DMS153 (cell line): ENCODE measurements around the gene SHKBP1.
"Not testable (repeated sequence)": the region's sequence is repeated elsewhere in the genome, so short reads cannot be mapped to it uniquely, and the experiment has no call there.

Experiments
- DNase-seq: peaks from one replicate; lab custom pipeline; 2025; lab: John Stamatoyannopoulos, UW

The SHKBP1 gene

GRCh38 chr19:40614622-40615411 is 38.1 kb downstream of the SHKBP1 start:
- peak; percentile 72 for DNase-seq

- no peak for DNase-seq
These were observed 39.5 kb downstream of the SHKBP1 start for GRCh38 chr19:40616178-40616577.

- no peak for DNase-seq
These were observed 40.3 kb downstream of the SHKBP1 start for GRCh38 chr19:40616941-40617340.

GRCh38 chr19:40617961-40618360 is 41.3 kb downstream of the SHKBP1 start:
- no peak for DNase-seq

GRCh38 chr19:40619333-40620160 is 42.9 kb downstream of the SHKBP1 start:
- no peak for DNase-seq

GRCh38 chr19:40620161-40620485 is 43.5 kb downstream of the SHKBP1 start:
- DNase-seq: no peak

- no peak for DNase-seq
These were observed 44.6 kb downstream of the SHKBP1 start for GRCh38 chr19:40621283-40621682.

- DNase-seq: no peak
These were observed 45.5 kb downstream of the SHKBP1 start for GRCh38 chr19:40621966-40622772.

GRCh38 chr19:40622773-40623075 is 46.1 kb downstream of the SHKBP1 start:
- DNase-seq: no peak

- peak; percentile 88 for DNase-seq
These were observed 47.0 kb downstream of the SHKBP1 start for GRCh38 chr19:40623403-40624251.

GRCh38 chr19:40624369-40625153 is 47.9 kb downstream of the SHKBP1 start:
- not testable (repeated sequence) for DNase-seq

GRCh38 chr19:40625406-40626120 is 48.9 kb downstream of the SHKBP1 start:
- no peak for DNase-seq

GRCh38 chr19:40626918-40627317 is 50.2 kb downstream of the SHKBP1 start:
- DNase-seq: no peak

- no peak for DNase-seq
These were observed 51.0 kb downstream of the SHKBP1 start for GRCh38 chr19:40627486-40628279.

- DNase-seq: no peak
These were observed 52.7 kb downstream of the SHKBP1 start for GRCh38 chr19:40629346-40629745.

- DNase-seq: no peak
These were observed 54.0 kb downstream of the SHKBP1 start for GRCh38 chr19:40630571-40631160.

GRCh38 chr19:40632311-40633036 is 55.8 kb downstream of the SHKBP1 start:
- no peak for DNase-seq

- DNase-seq: no peak
These were observed 56.5 kb downstream of the SHKBP1 start for GRCh38 chr19:40633207-40633606.
